ENCODE data around the gene FOXN4.

GRCh38 chr12:109236257-109236656 lies 72.8 kb downstream of the FOXN4 start:
- TF ChIP-seq E2F3 (CRISPR knock-in tag; IDR thresholded peaks at IDR 0.05) (no peak), CTCF (IDR thresholded peaks at IDR 0.05 in 2 of 3, conservative IDR thresholded peaks at IDR 0.05 in 1 of 3; ENCODE audit: insufficient read depth in 2 of 3, low read depth in 1 of 3, low read length in 3 of 3) (no peak), PRPF4 (IDR thresholded peaks at IDR 0.05; ENCODE audit: insufficient read depth, low read depth, low read length, poor library complexity, severe bottlenecking) (no peak), CBFA2T3 (IDR thresholded peaks at IDR 0.05) (no peak), SP1 (CRISPR knock-in tag; IDR thresholded peaks at IDR 0.05) (no peak)
